Effector memory CD8-positive, alpha-beta T cell (primary cell): ENCODE data around the gene FGD3.

ENCODE experiments used
- ATAC-seq: fragments of 150-1000 bp; cut with Tn5 transposase; replicated peaks from 2 replicates; pipeline ENCODE4 v1.10.0; 2021; ENCODE audit warnings: mild to moderate bottlenecking, moderate library complexity
- DNase-seq, 3 experiments: peaks; one replicate each; pipeline ENCODE4 v3.0.0; 2021
- H3K27ac Mint-ChIP-seq, 2 donors: one replicate each; pipeline ENCODE4 v1.8.0; 2022; ENCODE audit warnings: mild to moderate bottlenecking in 2 of 2, mixed read lengths in 2 of 2, moderate library complexity in 2 of 2
- H3K27me3 Mint-ChIP-seq, 2 donors: one replicate each; pipeline ENCODE4 v1.8.0; 2022; ENCODE audit warnings: mixed read lengths in 2 of 2
- H3K36me3 Mint-ChIP-seq: one replicate; pipeline ENCODE4 v1.8.0; 2022; ENCODE audit warnings: mild to moderate bottlenecking, moderate library complexity, mixed read lengths; ENCODE audit not compliant: insufficient read depth
- H3K4me1 Mint-ChIP-seq, 2 donors: one replicate each; pipeline ENCODE4 v1.8.0; 2022; ENCODE audit warnings: low read depth in 2 of 2, mixed read lengths in 2 of 2
- H3K4me3 Mint-ChIP-seq, 2 donors: one replicate each; pipeline ENCODE4 v1.8.0; 2022; ENCODE audit warnings: mild to moderate bottlenecking in 2 of 2, mixed read lengths in 2 of 2, moderate library complexity in 2 of 2
- H3K9me3 Mint-ChIP-seq, 2 donors: one replicate each; pipeline ENCODE4 v1.8.0; 2022; ENCODE audit warnings: mixed read lengths in 2 of 2

The FGD3 gene

DNA sequence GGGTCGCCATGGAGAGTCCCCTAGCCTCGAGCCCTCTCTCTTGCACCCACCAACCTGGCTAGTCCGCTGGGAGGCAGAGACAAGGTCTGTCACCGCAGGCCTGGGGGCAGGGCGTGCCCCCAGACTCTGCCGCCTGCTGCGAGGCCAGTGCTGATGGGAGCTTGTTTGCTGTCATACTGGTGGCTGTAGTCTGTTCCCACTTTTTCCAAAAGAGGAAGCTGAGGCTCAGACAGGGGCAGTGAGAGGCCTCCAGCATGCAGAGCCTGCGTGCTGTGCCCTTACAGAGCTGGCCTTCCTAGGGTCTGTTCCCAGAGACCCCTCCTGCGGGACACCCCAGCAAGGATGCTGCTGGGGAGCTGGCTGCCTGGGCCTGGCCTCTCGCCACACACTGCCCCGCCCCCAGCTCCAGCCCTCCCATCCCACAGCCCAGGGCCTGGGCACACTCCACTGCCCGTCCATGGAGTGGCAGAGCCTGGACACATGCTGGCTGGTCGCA lies 90.2 kb downstream of the FGD3 start:
- ATAC-seq (no peak), DNase-seq (no peak)
- no peak overlapping the region for H3K4me3 Mint-ChIP-seq
- peaks cover 34 to 47% of the 10 kb centered on the region in 2 donors for H3K4me1 Mint-ChIP-seq
- H3K27me3 Mint-ChIP-seq = no peaks in the 10 kb centered on the region
- H3K27ac Mint-ChIP-seq = peak overlapping the region in 1 of 2 donors; percentile 89
- peaks cover 54% of the 10 kb centered on the region for H3K36me3 Mint-ChIP-seq
- H3K9me3 Mint-ChIP-seq = no peaks in the 10 kb centered on the region

DNA sequence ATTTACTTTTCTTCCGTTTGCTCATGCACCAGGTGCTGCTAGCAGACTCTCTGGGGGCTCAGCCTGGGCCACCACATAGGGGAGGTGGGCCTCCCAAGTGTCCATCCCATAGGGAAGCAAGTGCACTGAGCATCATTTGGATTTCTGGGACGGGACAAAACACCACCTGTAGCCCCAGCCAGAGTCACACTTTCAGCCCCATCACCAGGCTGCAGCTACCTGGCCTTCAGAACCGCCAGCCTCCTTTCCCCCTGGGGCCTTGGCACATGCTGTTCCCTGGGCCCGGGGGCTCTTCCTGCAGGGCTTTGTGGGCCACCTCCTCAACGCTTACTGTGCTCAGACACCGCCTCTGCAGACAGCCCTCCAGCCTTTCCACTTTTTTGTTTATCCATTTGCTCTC lies 91.6 kb downstream of the FGD3 start:
- Mint-ChIP-seq H3K27me3 (no peaks in the 10 kb centered on the region), H3K27ac (peak overlapping the region; percentile 38 to 89)
- ATAC-seq = no peak

DNA sequence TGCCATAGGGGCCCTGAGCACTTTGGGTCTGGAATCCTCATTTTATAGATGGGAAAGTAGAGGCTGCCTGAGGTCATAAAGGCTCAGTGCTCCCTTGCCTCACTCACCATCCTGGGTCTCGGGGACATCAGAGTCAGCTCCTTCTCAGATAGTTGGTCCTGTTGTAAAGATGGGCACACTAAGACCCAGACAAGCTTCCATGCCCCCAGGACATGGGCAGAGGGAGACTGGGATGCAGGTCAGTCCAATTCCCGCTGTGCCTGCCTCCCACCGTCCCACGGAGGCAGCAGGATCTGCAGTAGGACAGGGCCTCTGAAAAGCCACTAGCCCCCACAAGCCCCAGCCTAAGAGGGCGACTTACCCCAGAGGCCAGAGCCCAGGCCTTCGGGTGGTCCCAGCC lies 92.1 kb downstream of the FGD3 start:
- H3K27me3 Mint-ChIP-seq = no peaks in the 10 kb centered on the region
- peak overlapping the region in 1 of 2 donors; percentile 6 for H3K4me3 Mint-ChIP-seq
- DNase-seq = no peak
- H3K27ac Mint-ChIP-seq = peak overlapping the region; percentile 38 to 89
- H3K4me1 Mint-ChIP-seq = peaks cover 46 to 51% of the 10 kb centered on the region in 2 donors
- ATAC-seq = no peak
- H3K9me3 Mint-ChIP-seq = no peaks in the 10 kb centered on the region
- H3K36me3 Mint-ChIP-seq = peaks cover 45% of the 10 kb centered on the region

More for the DNA sequence above, 91.6 kb downstream of the FGD3 start:
- no peaks in the 10 kb centered on the region for H3K9me3 Mint-ChIP-seq
- no peak for DNase-seq
- H3K4me1 Mint-ChIP-seq = peaks cover 46 to 51% of the 10 kb centered on the region in 2 donors
- peaks cover 47% of the 10 kb centered on the region for H3K36me3 Mint-ChIP-seq
- H3K4me3 Mint-ChIP-seq = peak overlapping the region in 1 of 2 donors; percentile 6

DNA sequence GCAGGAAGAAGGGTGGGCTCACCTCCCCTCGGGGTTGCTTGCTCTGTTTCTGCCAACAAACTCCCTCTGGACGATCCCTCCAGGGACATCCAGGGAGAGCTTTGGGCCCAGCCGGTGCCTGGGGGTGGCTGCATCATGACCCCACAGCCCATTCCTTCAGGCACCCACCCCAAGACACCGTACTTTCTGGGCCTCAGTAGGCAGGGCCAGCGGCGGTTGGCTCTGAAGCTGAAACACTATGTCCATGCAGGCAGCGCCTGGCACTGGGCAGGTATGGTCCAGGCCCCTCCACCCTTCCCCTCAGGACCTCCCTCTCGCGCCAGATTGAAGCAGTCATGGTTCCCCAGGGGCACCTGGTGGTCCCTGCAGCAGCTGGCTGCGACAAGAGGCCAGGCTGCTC lies 92.7 kb downstream of the FGD3 start:
- H3K4me1 Mint-ChIP-seq = peaks cover 46 to 51% of the 10 kb centered on the region in 2 donors

DNA sequence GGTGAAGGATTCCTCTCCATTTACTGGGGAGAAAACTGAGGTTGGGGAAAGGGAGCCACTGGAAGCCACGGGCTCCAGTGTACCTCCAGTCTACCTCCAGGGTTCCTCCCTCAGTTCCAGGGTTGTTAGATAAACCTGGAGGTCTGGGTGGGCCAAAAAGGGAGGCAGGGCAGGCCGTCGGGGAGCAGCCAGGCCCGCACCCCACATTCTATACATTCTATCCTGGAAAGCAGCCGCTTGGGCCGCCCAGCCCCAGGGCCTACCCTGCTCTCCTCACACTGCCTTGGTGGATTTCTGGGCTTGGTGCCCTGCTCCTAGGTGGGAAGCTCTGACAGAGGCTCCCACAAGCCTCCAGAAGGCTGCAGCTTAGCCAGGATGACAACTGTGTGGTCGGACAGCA lies 93.1 kb downstream of the FGD3 start:
- Mint-ChIP-seq H3K36me3 (peaks cover 39% of the 10 kb centered on the region), H3K27me3 (no peaks in the 10 kb centered on the region), H3K9me3 (no peaks in the 10 kb centered on the region), H3K4me3 (no peak overlapping the region), H3K4me1 (peaks cover 46 to 51% of the 10 kb centered on the region in 2 donors), H3K27ac (peak overlapping the region; percentile 49 to 89)
- DNase-seq (no peak), ATAC-seq (no peak)

More for the DNA sequence above, 92.7 kb downstream of the FGD3 start:
- Mint-ChIP-seq H3K27ac (peak overlapping the region; percentile 38 to 89), H3K4me3 (no peak overlapping the region), H3K36me3 (peaks cover 42% of the 10 kb centered on the region), H3K9me3 (no peaks in the 10 kb centered on the region), H3K27me3 (no peaks in the 10 kb centered on the region)
- DNase-seq (no peak), ATAC-seq (no peak)

DNA sequence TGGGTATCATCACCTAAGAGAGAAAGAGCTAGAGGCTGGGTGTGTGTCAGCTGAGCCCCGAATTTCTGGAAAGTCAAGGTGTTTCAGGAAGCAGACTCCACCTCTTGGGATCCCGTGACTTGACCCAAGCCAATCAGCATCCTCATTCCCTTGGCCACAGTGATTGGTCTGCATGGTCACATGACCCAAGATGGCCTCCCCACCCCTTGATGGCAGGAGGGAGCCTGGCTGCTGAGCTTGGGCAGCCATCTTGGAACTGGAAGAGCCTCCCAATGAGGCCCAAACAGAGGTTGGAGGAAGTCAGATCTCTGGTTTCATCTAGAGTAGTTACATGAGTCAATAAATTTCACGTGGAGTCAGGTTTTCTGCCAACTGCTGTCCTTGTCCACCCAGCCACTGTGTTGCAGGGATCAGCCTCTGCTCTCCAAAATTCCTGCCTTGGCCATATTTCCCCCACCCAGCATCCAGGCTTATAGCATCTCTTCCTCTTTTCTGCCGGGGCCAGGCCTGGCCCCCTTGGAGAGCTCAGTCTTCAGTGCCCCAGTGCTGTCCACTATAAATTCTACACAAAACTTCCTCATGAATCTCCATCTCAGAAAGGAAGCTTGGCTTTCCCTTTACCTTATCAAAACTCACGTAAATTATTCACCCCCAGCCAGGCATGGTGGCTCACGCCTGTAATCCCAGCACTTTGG lies 93.9 kb downstream of the FGD3 start:
- ATAC-seq (no peak), DNase-seq (no peak)
- Mint-ChIP-seq H3K27ac (peak overlapping the region; percentile 49 to 89), H3K4me3 (no peak overlapping the region), H3K4me1 (peaks cover 41 to 47% of the 10 kb centered on the region in 2 donors), H3K27me3 (no peaks in the 10 kb centered on the region), H3K9me3 (no peaks in the 10 kb centered on the region), H3K36me3 (peaks cover 30% of the 10 kb centered on the region)

DNA sequence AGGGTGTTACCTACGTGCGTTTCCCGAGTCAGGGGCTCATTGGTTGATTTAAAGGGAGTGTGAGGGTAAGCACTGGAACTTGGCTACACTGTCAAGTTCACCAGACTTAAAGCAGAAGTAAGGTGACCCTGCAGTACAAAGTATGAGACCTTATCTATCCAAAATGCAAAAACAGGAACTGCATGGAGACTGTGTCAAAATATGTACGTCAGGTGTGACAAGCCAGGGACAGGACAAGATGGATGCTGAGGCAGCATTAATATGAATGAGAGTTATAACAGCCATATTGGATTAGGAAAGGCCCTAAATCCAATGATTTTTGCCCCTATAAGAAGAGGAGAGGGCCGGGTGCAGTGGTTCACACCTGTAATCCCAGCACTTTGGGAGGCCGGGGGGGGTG lies 95.8 kb downstream of the FGD3 start:
- no peaks in the 10 kb centered on the region for H3K27me3 Mint-ChIP-seq
- H3K27ac Mint-ChIP-seq = peak overlapping the region in 1 of 2 donors; percentile 26
- H3K9me3 Mint-ChIP-seq = no peaks in the 10 kb centered on the region
- ATAC-seq (peak; percentile 49), DNase-seq (no peak)
- peaks cover 18% of the 10 kb centered on the region for H3K36me3 Mint-ChIP-seq
- no peak overlapping the region for H3K4me3 Mint-ChIP-seq
- peaks cover 34 to 35% of the 10 kb centered on the region in 2 donors for H3K4me1 Mint-ChIP-seq

DNA sequence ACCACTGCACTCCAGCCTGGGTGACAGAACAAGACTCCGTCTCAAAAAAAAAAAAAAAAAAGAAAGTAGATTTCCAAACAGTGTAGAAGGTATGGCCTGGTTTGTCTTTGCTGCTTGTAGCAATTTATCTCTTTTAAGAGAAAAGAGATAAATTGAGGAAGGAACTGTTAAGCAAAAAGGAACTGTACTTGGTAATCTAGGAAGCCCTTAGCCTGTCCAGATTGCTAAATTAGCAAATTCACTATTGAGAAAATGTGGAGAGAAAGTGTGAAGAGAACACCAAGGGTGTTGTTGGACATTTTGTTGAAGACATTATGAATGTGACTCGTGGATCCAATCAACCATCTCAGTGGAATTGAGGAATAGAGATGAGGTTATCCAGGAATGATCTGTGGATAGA lies 98.2 kb downstream of the FGD3 start:
- H3K27me3 Mint-ChIP-seq = no peaks in the 10 kb centered on the region
- DNase-seq = no peak
- no peak overlapping the region for H3K4me3 Mint-ChIP-seq
- peaks cover 15% of the 10 kb centered on the region for H3K36me3 Mint-ChIP-seq
- H3K9me3 Mint-ChIP-seq = no peaks in the 10 kb centered on the region
- peaks cover 32 to 39% of the 10 kb centered on the region in 2 donors for H3K4me1 Mint-ChIP-seq
- no peak for ATAC-seq
- H3K27ac Mint-ChIP-seq = no peak overlapping the region

DNA sequence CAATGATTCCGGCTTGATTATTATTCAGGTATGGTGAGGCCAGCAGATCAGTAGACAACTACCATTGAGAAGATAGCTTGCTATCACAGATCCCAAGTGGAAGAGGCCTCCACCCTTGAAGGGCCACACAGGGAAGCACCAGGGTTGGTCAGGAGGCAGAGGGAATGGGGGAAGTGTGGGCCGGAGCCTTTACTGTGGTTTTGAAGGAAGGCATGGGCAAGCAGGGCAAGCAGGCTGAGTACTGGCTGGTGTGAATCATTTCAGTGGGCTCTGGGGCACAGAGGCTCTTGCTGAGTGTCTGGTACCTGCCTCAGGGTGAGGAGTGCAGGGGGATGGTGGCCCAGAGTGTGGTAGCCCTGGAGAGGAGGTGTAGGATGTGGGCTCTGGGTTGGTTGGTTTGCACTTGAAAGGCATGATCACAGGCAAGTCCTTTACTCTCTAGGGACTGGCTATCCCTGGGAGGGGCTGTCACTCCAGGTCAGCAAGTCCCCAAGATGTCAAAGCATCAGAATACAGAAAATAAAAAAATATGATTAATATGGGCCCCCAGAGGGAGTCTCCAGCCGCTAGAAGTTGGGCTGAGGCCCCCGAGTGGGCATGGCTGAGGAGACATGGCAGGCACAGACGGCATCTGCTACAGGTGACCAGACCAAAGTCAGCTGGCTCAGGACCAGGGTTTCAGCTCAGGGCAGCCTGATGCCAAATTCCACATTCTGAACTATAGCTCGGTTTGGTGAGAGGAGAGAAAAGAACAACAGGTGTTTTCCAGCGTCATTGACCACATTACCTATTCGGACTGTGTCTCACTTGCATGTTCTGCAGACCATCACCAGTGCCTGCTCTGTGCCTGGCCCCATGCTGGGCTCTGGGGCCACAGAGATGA lies 101.5 kb downstream of the FGD3 start:
- peaks cover 21 to 22% of the 10 kb centered on the region in 2 donors for H3K4me1 Mint-ChIP-seq
- DNase-seq (no peak), ATAC-seq (peak; percentile 35)
- H3K27ac Mint-ChIP-seq = no peak overlapping the region
- H3K27me3 Mint-ChIP-seq = no peaks in the 10 kb centered on the region
- no peaks in the 10 kb centered on the region for H3K9me3 Mint-ChIP-seq
- peaks cover 13% of the 10 kb centered on the region for H3K36me3 Mint-ChIP-seq
- H3K4me3 Mint-ChIP-seq = no peak overlapping the region

DNA sequence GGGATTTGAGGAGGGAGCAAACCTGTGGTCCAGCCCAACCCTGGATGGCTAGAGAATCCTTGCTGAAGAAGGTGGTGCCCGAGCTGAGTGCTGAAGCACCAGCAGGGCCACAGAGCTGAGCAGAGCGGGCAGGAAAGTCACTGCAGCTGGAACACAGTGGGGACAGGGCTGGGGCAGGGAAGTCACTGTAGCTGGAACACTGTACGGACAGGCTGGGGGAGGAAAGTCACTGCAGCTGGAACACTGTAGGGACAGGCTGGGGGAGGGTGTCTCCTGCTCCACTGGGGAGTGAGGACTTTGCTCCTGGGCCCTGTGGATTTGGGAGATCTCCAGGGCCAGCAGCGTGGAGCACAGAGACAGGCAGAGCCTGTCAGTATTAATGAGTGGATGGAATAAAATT lies 102.2 kb downstream of the FGD3 start:
- no peak overlapping the region for H3K27ac Mint-ChIP-seq
- no peak overlapping the region for H3K4me3 Mint-ChIP-seq

DNA sequence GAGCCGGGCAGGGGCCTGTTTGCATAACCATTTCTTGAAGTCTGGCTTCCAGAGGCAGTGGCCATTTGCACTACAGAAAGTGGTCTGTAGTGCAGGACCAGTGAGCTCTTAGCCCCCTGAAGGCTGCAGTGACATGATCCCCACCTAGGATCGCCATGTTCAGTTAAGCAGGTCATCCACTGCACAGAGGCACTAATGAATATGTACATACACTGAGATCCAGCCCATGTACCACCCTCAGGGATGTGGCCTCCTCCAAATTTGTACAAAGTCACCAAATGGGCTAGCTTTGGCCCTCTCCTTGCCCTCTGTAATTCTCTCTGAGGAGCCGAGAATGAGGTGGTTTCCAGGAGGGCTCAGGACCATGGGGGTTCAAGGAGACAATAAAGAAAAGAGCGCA lies 102.9 kb downstream of the FGD3 start:
- no peak overlapping the region for H3K4me3 Mint-ChIP-seq

More for the DNA sequence above, 102.2 kb downstream of the FGD3 start:
- H3K27me3 Mint-ChIP-seq = no peaks in the 10 kb centered on the region
- H3K36me3 Mint-ChIP-seq = peaks cover 11% of the 10 kb centered on the region
- H3K4me1 Mint-ChIP-seq = peaks cover 22 to 24% of the 10 kb centered on the region in 2 donors
- ATAC-seq (no peak), DNase-seq (no peak)
- no peaks in the 10 kb centered on the region for H3K9me3 Mint-ChIP-seq

DNA sequence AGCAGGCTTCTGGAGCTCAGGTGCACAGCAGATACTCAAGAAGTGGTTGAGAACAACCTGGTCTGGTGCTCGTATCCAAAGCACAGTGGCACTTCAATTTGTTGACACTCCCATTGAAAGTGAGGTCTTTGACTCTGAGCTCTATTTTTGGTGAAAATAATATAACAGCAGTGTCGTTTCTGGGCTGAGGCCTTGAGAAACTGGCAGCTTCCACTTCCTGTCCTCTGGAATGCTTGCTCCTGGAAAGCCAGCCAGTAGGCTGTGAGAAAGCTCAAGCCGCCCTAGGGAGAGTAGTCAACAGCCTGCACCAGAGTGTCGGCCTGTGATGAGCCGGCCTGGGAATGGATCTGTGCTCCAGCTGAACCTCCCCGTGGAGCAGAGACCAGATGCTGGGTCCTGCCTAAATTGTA lies 104.4 kb downstream of the FGD3 start:
- DNase-seq (no peak), ATAC-seq (no peak)
- Mint-ChIP-seq H3K4me3 (no peak overlapping the region), H3K27ac (no peak overlapping the region), H3K9me3 (no peaks in the 10 kb centered on the region), H3K27me3 (no peaks in the 10 kb centered on the region), H3K36me3 (peaks cover 10% of the 10 kb centered on the region), H3K4me1 (peaks cover 25 to 32% of the 10 kb centered on the region in 2 donors)

More for the DNA sequence above, 102.9 kb downstream of the FGD3 start:
- Mint-ChIP-seq H3K27ac (peak overlapping the region in 1 of 2 donors; percentile 66), H3K9me3 (no peaks in the 10 kb centered on the region), H3K4me1 (peaks cover 22 to 28% of the 10 kb centered on the region in 2 donors), H3K36me3 (peaks cover 10% of the 10 kb centered on the region), H3K27me3 (no peaks in the 10 kb centered on the region)
- ATAC-seq (no peak), DNase-seq (no peak)

DNA sequence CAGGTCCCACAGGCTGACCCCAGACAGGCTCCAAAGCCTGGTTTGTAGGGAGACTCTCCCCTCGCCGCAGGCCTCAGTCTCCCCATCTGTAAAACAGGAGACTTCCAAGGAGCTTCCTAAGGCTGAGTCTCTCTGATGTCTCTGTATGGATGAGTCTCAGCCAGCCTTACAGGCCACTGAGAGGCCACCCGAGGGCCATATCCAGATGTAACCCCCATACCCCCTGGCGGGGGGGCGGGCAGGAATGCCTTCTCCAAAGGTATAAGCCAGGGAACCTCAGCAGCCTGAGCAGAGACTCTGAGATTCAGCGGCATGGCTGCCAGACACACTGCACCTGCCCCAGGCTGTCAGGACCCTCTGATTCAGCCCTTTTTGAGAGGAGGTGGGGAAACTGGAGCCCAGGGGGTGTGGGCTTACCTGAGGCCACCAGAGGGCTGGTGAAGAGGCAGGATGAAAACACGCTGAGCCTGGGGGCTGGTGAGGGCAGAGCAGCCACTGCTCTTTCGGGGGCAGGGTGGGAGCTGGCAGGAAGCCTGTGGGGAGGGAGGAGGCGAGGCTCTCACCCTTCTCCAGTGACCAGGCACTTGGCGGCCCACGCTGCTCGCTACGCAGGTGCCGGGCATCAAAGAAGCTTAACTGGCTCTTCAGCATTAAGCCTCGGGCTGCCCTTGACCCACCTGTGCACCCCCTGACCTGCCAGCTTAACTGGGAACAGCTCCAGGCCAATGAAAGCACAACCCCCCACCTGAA lies 105.6 kb downstream of the FGD3 start:
- Mint-ChIP-seq H3K4me3 (no peak overlapping the region), H3K9me3 (no peaks in the 10 kb centered on the region), H3K4me1 (peaks cover 33 to 40% of the 10 kb centered on the region in 2 donors), H3K27me3 (no peaks in the 10 kb centered on the region), H3K27ac (peak overlapping the region in 1 of 2 donors; percentile 65), H3K36me3 (peaks cover 10% of the 10 kb centered on the region)
- DNase-seq (no peak), ATAC-seq (peak; percentile 30)
